Stimulated activated naive CD8-positive, alpha-beta T cell treated with anti-CD3 and anti-CD28 coated beads, Interleukin-15, Interleukin-2, amounts not matched to agents 100 ng/mL and 50 ng/mL, for 24 hours (primary cell): ENCODE results near the gene TBX5.

Experiments used
- H3K27ac Mint-ChIP-seq: one replicate; pipeline ENCODE4 v1.8.0; 2021; ENCODE audit warnings: mild to moderate bottlenecking, mixed read lengths
- H3K27me3 Mint-ChIP-seq: one replicate; pipeline ENCODE4 v1.8.0; 2021; ENCODE audit warnings: mixed read lengths
- H3K36me3 Mint-ChIP-seq: one replicate; pipeline ENCODE4 v1.8.0; 2021; ENCODE audit warnings: low read depth, mixed read lengths
- H3K4me1 Mint-ChIP-seq: one replicate; pipeline ENCODE4 v1.8.0; 2021; ENCODE audit warnings: low read depth, mixed read lengths
- H3K4me3 Mint-ChIP-seq: one replicate; pipeline ENCODE4 v1.8.0; 2021; ENCODE audit warnings: mild to moderate bottlenecking, mixed read lengths
- H3K9me3 Mint-ChIP-seq: one replicate; pipeline ENCODE4 v1.8.0; 2021; ENCODE audit warnings: mixed read lengths

Gene TBX5

GRCh38 chr12:114412825-114413749 is 7.1 kb upstream of the TBX5 start:
- Mint-ChIP-seq H3K27me3 (peaks cover 78% of the 10 kb centered on the region), H3K4me3 (no peak overlapping the region), H3K27ac (no peak overlapping the region), H3K9me3 (no peaks in the 10 kb centered on the region), H3K4me1 (peaks cover 13% of the 10 kb centered on the region), H3K36me3 (peaks cover 5% of the 10 kb centered on the region)

- H3K9me3 Mint-ChIP-seq: no peaks in the 10 kb centered on the region
- H3K4me1 Mint-ChIP-seq: peaks cover 15% of the 10 kb centered on the region
- peaks cover 81% of the 10 kb centered on the region for H3K27me3 Mint-ChIP-seq
- H3K4me3 Mint-ChIP-seq: no peak overlapping the region
- peaks cover 5% of the 10 kb centered on the region for H3K36me3 Mint-ChIP-seq
- H3K27ac Mint-ChIP-seq: no peak overlapping the region
These were observed 6.4 kb upstream of the TBX5 start for GRCh38 chr12:114412307-114412706.

- Mint-ChIP-seq H3K9me3 (no peaks in the 10 kb centered on the region), H3K4me1 (peaks cover 15% of the 10 kb centered on the region), H3K36me3 (peaks cover 5% of the 10 kb centered on the region), H3K27ac (no peak overlapping the region), H3K4me3 (no peak overlapping the region), H3K27me3 (peaks cover 84% of the 10 kb centered on the region)
These were observed 5.3 kb upstream of the TBX5 start for GRCh38 chr12:114411071-114411837.

- Mint-ChIP-seq H3K4me1 (peaks cover 15% of the 10 kb centered on the region), H3K9me3 (no peaks in the 10 kb centered on the region), H3K27me3 (peaks cover 89% of the 10 kb centered on the region), H3K4me3 (peak overlapping the region; percentile 2), H3K36me3 (peaks cover 5% of the 10 kb centered on the region), H3K27ac (no peak overlapping the region)
These were observed 4.1 kb upstream of the TBX5 start for GRCh38 chr12:114409852-114410600.

GRCh38 chr12:114408886-114409851 is 3.2 kb upstream of the TBX5 start:
- Mint-ChIP-seq H3K4me3 (peak overlapping the region; percentile 22), H3K36me3 (peaks cover 5% of the 10 kb centered on the region), H3K4me1 (peaks cover 15% of the 10 kb centered on the region), H3K9me3 (no peaks in the 10 kb centered on the region), H3K27ac (no peak overlapping the region), H3K27me3 (peaks cover 89% of the 10 kb centered on the region)

- H3K36me3 Mint-ChIP-seq: peaks cover 5% of the 10 kb centered on the region
- H3K27ac Mint-ChIP-seq: no peak overlapping the region
- peaks cover 91% of the 10 kb centered on the region for H3K27me3 Mint-ChIP-seq
- no peaks in the 10 kb centered on the region for H3K9me3 Mint-ChIP-seq
- peak overlapping the region; percentile 22 for H3K4me3 Mint-ChIP-seq
- H3K4me1 Mint-ChIP-seq: peaks cover 15% of the 10 kb centered on the region
These were observed 2.5 kb upstream of the TBX5 start for GRCh38 chr12:114408471-114408885.

GRCh38 chr12:114407842-114408411 is 2.0 kb upstream of the TBX5 start:
- H3K27me3 Mint-ChIP-seq: peaks cover 91% of the 10 kb centered on the region
- H3K4me1 Mint-ChIP-seq: peaks cover 15% of the 10 kb centered on the region
- no peak overlapping the region for H3K27ac Mint-ChIP-seq
- H3K9me3 Mint-ChIP-seq: no peaks in the 10 kb centered on the region
- peaks cover 5% of the 10 kb centered on the region for H3K36me3 Mint-ChIP-seq
- H3K4me3 Mint-ChIP-seq: no peak overlapping the region

GRCh38 chr12:114406984-114407841 is 1.3 kb upstream of the TBX5 start:
- no peak overlapping the region for H3K27ac Mint-ChIP-seq
- H3K36me3 Mint-ChIP-seq: peaks cover 5% of the 10 kb centered on the region
- peaks cover 15% of the 10 kb centered on the region for H3K4me1 Mint-ChIP-seq
- H3K27me3 Mint-ChIP-seq: peaks cover 91% of the 10 kb centered on the region
- H3K9me3 Mint-ChIP-seq: no peaks in the 10 kb centered on the region
- no peak overlapping the region for H3K4me3 Mint-ChIP-seq

GRCh38 chr12:114406316-114406983 is 506 bp upstream of the TBX5 start:
- H3K9me3 Mint-ChIP-seq: no peaks in the 10 kb centered on the region

GRCh38 chr12:114404926-114405518 is 922 bp downstream of the TBX5 start:
- Mint-ChIP-seq H3K4me1 (peaks cover 10% of the 10 kb centered on the region), H3K36me3 (no peaks in the 10 kb centered on the region), H3K27ac (no peak overlapping the region), H3K27me3 (peaks cover 90% of the 10 kb centered on the region), H3K9me3 (no peaks in the 10 kb centered on the region), H3K4me3 (no peak overlapping the region)

More at GRCh38 chr12:114406316-114406983, 506 bp upstream of the TBX5 start:
- no peak overlapping the region for H3K4me3 Mint-ChIP-seq
- H3K27ac Mint-ChIP-seq: no peak overlapping the region
- peaks cover 5% of the 10 kb centered on the region for H3K36me3 Mint-ChIP-seq
- peaks cover 15% of the 10 kb centered on the region for H3K4me1 Mint-ChIP-seq
- peaks cover 91% of the 10 kb centered on the region for H3K27me3 Mint-ChIP-seq

GRCh38 chr12:114404083-114404925 is 1.6 kb downstream of the TBX5 start:
- no peaks in the 10 kb centered on the region for H3K36me3 Mint-ChIP-seq
- peaks cover 90% of the 10 kb centered on the region for H3K27me3 Mint-ChIP-seq
- no peak overlapping the region for H3K4me3 Mint-ChIP-seq
- peaks cover 6% of the 10 kb centered on the region for H3K4me1 Mint-ChIP-seq
- no peak overlapping the region for H3K27ac Mint-ChIP-seq
- no peaks in the 10 kb centered on the region for H3K9me3 Mint-ChIP-seq
